HG03521 (cell line): ENCODE data around the gene SERPINB6.
"Not testable (repeated sequence)": the region's sequence is repeated elsewhere in the genome, so short reads cannot be mapped to it uniquely, and the experiment has no call there.

Experiments
- ATAC-seq: cut with Tn5 transposase; IDR thresholded peaks from one replicate; pipeline ENCODE4 v1.9.1; 2021; ENCODE audit warnings: mild to moderate bottlenecking, moderate library complexity; ENCODE audit not compliant: unreplicated experiment

SERPINB6 gene

DNA sequence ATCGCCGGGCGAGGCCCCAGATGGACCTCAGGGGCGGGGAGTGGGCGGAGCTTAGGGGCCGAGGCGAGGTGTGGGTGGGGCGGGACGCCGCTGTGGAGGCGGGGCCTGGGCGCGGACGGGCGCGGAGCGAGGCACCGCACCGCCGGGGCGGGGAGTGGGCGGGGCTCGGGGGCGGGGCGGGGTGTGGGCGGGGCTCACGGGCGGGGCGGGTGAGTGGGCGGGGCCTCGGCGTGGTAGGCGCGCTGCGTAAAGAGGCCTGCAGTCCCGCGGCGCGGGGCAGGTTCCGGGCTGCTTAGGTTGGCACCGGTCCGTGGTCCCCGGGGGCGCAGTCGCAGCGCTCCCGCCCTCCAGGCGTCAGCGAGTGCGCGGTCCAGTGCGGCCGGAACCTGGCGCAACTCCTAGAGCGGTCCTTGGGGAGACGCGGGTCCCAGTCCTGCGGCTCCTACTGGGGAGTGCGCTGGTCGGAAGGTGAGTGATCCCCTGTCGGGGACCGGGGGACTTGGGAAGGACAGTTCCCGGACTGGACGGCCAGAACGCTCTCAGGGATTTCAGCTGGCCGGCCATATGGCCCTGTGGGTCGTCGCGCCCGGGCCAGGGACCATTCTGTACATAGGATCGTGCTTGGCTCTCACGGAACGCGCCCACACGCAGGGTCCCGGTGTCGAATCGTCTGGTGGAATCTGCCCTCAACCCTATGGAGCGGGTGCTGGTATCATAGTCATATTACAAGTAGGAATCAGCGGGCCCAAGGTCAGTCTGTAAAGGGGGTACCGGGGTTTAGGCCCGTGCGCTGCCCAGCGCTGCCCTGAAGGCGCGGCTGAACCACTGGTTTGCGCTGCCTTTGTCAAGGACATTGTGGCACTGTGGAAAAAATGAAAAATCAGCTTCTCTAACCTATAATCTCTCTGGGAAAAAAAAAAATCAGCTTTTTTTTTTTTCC lies 28.5 kb upstream of the SERPINB6 start, which contains the start of gene NQO2:
NQO2 (plus strand) TSS at position 277 of the 940 bp plus-strand sequence. CDS start 6,659 bp downstream, outside the sequence.
- peak; percentile 79 for ATAC-seq

DNA sequence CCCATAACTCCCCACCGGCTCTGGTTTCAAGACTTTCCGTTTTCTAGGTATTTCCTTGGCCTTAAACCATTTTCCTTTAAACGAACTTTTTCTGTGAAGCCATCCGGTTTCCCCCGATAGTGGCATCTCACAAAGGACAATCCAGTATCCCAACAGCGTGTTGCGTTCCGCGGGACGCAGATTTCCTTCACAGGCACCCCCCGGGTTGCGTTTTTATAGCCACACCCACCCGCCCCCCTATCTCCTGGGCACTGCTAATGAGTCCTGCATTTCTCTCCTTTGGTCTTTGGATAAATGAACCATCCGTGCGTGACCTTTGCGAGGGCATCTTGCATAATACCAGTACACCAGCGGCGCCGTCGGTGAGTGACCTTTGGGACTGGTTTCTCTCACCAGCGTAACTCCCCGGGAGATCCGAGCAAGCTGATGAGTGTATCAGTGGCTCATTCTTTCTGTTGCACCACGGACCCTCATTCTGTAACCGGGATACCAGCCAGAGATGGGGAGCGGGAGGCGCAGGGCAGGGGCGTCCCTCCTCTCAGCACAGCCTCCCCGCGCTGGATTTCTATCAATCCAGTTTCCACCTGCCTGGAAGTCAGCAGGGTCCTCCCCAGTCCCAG lies 27.7 kb upstream of the SERPINB6 start:
- ATAC-seq: no peak

GRCh38 chr6:2998249-2998997 lies 27.1 kb upstream of the SERPINB6 start:
- not testable (repeated sequence) for ATAC-seq

DNA sequence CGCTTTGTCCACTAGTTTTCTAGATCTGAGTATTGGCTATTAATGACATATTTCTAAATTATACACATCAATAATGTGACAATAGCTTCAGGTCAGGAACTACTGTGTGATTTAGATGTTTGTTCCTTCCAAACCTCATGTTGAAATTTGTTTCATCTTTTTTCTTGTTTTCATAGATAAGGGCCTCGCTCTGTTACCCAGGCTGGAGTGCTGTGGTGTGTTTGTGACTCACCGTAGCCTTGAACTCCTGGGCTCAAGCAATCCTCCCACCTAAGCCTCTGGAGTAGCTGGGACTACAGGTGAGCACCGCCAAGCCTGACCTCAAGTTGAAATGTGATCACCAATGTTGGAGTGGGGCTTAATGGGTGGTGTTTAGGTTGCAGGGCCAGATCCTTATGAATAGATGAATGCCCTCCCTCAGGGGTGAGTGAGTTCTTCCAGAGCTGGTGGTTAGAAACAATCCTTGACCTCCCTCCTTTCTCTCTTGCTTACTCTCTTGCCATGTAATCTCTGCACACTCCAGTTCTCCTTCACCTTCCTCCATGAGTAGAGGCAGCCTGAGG lies 22.5 kb upstream of the SERPINB6 start:
- ATAC-seq: no peak

DNA sequence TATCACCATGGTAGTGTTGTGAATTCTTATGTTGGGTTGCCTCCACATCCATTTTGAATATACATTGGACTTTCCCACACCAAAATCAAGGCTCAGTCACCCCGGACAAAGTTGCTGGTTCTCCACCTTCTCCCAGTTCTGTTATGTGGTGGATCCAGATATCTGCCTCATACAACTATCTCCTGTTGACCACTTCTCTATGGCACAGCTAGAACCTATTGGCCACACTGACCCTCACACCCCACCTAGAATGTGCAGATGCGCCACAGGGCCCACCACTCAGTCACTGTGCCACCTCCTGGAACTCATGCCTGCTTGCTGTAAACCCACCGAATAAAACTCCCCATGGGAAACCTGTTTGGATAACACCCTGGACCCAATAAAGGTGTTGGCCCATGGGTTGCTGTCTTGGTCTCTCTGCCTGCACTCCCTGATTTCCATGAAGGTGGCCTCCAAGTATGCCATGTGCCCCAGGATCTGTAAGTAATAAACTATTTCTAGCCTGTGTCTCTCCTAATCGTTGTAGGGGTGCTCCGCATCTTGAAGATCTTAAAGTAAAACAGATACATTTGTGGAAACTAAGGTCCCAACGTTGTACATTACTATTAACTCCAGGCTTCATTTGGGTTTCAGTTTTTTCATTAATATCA lies 21.1 kb upstream of the SERPINB6 start:
- ATAC-seq: no peak

- ATAC-seq: no peak
Observed at GRCh38 chr6:2990932-2991506, 19.7 kb upstream of the SERPINB6 start.

- no peak for ATAC-seq
Observed at GRCh38 chr6:2990248-2990931, 19.0 kb upstream of the SERPINB6 start.

- ATAC-seq: peak; percentile 64
Observed at GRCh38 chr6:2989332-2990247, 18.2 kb upstream of the SERPINB6 start.

DNA sequence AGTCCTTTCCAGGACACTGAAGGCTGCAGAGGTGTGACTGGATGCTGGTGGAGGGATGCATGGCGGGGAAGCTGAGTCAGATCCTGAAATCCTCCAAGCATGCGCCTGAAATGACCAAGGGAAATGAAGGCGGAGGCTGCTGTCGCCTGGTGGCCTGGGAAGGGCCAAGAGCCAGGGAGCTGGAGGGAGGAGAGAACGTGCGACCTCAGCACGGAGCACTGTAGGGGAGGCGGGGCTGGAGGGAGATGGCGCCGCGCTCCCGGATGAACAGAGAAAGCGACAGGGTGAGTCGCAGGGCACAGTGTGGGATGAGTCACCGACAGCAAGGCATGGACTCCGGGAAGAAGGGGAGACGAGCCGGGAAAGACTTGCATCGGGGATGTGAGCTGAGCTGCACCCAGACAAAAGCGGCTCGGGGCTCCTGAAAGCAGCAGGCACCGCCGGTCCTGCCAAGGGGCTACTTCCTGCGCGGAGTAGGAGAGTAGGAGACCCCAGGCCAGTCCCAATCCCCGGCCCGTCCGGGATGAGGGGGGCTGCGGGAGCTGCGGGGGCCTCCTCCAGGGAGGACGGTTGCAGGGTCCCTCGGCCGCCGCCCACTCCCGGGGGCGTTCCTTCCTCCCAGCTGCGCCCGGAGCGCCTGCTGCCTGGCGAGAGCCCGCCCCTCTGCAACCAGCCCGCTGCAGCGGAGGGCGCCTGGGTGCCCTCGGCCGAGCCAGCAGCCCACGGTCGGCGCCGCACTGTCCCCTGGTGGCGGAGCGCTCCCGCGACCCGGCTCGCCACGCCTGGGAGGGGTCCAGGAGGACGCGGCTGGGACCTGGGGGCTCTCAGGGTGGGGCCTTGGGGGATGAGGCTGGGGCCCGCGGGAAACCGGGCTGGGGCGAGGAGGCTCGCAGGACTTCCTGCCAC lies 17.3 kb upstream of the SERPINB6 start:
- peak; percentile 65 for ATAC-seq

DNA sequence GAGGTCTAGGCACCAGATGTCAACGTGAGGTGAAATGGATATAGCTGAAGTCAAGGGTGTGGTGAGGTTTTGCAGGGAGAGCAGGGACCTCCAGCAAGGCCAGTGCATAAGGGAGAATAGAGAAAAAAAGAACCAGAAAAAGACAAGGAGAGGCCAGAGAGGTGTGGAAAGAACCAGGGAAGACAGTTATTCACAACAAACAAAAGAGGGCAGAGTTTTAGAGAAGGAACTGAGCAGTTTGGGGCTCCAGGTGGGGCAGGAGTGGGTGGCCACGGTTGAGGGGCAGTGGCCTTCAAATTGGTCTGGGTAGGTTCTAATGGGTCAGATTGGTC lies 16.7 kb upstream of the SERPINB6 start:
- no peak for ATAC-seq

GRCh38 chr6:2986722-2987221 lies 15.4 kb upstream of the SERPINB6 start:
- no peak for ATAC-seq

- ATAC-seq: no peak
Observed at GRCh38 chr6:2984738-2985406, 13.5 kb upstream of the SERPINB6 start.

GRCh38 chr6:2982426-2983117 lies 11.2 kb upstream of the SERPINB6 start:
- ATAC-seq: no peak

GRCh38 chr6:2980465-2980855 lies 9.1 kb upstream of the SERPINB6 start:
- no peak for ATAC-seq

GRCh38 chr6:2979819-2980464 lies 8.6 kb upstream of the SERPINB6 start:
- no peak for ATAC-seq

GRCh38 chr6:2978923-2979322 lies 7.6 kb upstream of the SERPINB6 start:
- no peak for ATAC-seq
